Activated CD4-positive, alpha-beta T cell treated with anti-CD3 and anti-CD28 coated beads for 36 hours (primary cell): ENCODE measurements around the gene TMEM123. TPM values are rescaled to one million over a fixed set of nuclear protein-coding genes. Genes with fewer than 3 reads are reported as not detected.

Source experiments
- ATAC-seq: fragments of 200-7000 bp; cut with Tn5 transposase; one replicate; pipeline ENCODE4 v1.10.0; 2021; ENCODE audit warnings: mild to moderate bottlenecking, moderate library complexity
- CTCF ChIA-PET: fragments of 350-600 bp; sonication (Branson Sonifier 250); formaldehyde crosslinking; loops from one replicate; lab custom pipeline; 2021; ENCODE audit warnings: antibody characterized with exemption; lab: Charles Lee
- POLR2A ChIA-PET: fragments of 350-600 bp; sonication (Branson Sonifier 250); formaldehyde crosslinking; loops from one replicate; lab custom pipeline; 2021; ENCODE audit warnings: antibody characterized with exemption, inconsistent platforms; lab: Charles Lee
- DNase-seq: peaks from one replicate; pipeline ENCODE4 v3.0.0-alpha.2; 2020
- H3K27ac Mint-ChIP-seq: one replicate; pipeline ENCODE4 v1.8.0; 2021; ENCODE audit warnings: mixed read lengths
- H3K27me3 Mint-ChIP-seq: one replicate; pipeline ENCODE4 v1.8.0; 2021; ENCODE audit warnings: mixed read lengths
- H3K36me3 Mint-ChIP-seq: one replicate; pipeline ENCODE4 v1.8.0; 2021; ENCODE audit warnings: low read depth, mixed read lengths
- H3K4me1 Mint-ChIP-seq: one replicate; pipeline ENCODE4 v1.8.0; 2021; ENCODE audit warnings: mixed read lengths
- H3K4me3 Mint-ChIP-seq: one replicate; pipeline ENCODE4 v1.8.0; 2021; ENCODE audit warnings: mild to moderate bottlenecking, moderate library complexity, mixed read lengths
- H3K9me3 Mint-ChIP-seq: one replicate; pipeline ENCODE4 v1.8.0; 2021; ENCODE audit warnings: low read depth, mixed read lengths
- intact Hi-C, 2 experiments: fragments of 100-400 bp; cut with DNase I in 1 of 2; cut with micrococcal nuclease in 1 of 2; formaldehyde crosslinking; loops; one replicate each; pipeline versions ENCODE4 v1.14.2 to v1.15.1; 2022 to 2024; cut with DNase I, micrococcal nuclease
- total RNA-seq, 2 experiments: library from RNA; stranded (reverse); gene quantifications; one replicate each; pipeline ENCODE4 v1.2.3, GENCODE V29; 2021

The TMEM123 gene
- total RNA-seq, 2 experiments from 2014 or later = 179 to 392 TPM

- ATAC-seq (no peak), DNase-seq (no peak)
- POLR2A ChIA-PET = no interaction called here
- H3K27ac Mint-ChIP-seq = peak overlapping the region; percentile 96
- peaks cover 23% of the 10 kb centered on the region for H3K9me3 Mint-ChIP-seq
- CTCF ChIA-PET = interaction anchor here (0.7 to 1.3 kb wide), 2 partner anchors 63 to 138 kb away, joined by 3 read pairs; no protein-coding TSS in a partner anchor
- no peaks in the 10 kb centered on the region for H3K27me3 Mint-ChIP-seq
- H3K4me1 Mint-ChIP-seq = peaks cover 82% of the 10 kb centered on the region
- no peak overlapping the region for H3K4me3 Mint-ChIP-seq
- peaks cover 72% of the 10 kb centered on the region for H3K36me3 Mint-ChIP-seq
- intact Hi-C loops = no loop called here
These were observed 23.3 kb downstream of the TMEM123 start for GRCh38 chr11:102429226-102429625.

- Mint-ChIP-seq H3K27me3 (no peaks in the 10 kb centered on the region), H3K4me1 (peaks cover 80% of the 10 kb centered on the region), H3K9me3 (peaks cover 18% of the 10 kb centered on the region), H3K4me3 (no peak overlapping the region), H3K27ac (peak overlapping the region; percentile 96), H3K36me3 (peaks cover 68% of the 10 kb centered on the region)
- DNase-seq (no peak), ATAC-seq (no peak)
- intact Hi-C loops = no loop called here
- POLR2A ChIA-PET = interaction anchor here (0.6 kb wide), 1 partner anchor 9 kb away, joined by 6 read pairs; no protein-coding TSS in a partner anchor
- CTCF ChIA-PET = interaction anchor here (0.6 to 2.4 kb wide), 4 partner anchors 63 to 197 kb away, joined by 3 to 13 read pairs (median 4); no protein-coding TSS in a partner anchor
These were observed 23.9 kb downstream of the TMEM123 start for GRCh38 chr11:102428696-102429095.

DNA sequence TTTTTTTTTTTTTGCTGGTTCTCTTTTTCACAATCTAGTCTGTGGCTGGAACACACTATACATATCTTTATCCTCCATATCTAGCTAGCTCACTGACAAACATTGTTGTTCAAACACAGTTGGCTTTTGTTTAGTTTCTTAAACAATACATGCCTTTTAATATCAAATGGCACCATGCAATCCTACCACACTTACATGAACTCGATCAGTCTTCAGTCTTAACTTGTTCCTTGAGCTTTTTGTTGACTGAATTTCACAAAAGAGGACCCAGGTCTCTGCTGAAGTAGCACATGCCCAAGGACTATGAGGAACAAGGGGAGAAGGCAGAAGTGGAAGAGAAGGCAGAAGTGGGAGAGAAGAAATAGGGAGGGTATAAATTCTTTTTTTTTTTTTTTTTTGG, 25.5 kb downstream of the TMEM123 start:
- ATAC-seq (no peak), DNase-seq (no peak)
- peaks cover 86% of the 10 kb centered on the region for H3K4me1 Mint-ChIP-seq
- H3K27ac Mint-ChIP-seq = peak overlapping the region; percentile 72
- ChIA-PET POLR2A (interaction anchor here (0.5 kb wide), 1 partner anchor 60 kb away, joined by 3 read pairs; no protein-coding TSS in a partner anchor), CTCF (interaction anchor here (1.4 to 2.4 kb wide), 3 partner anchors 25 to 85 kb away, joined by 3 to 14 read pairs (median 13); no protein-coding TSS in a partner anchor)
- intact Hi-C loops = no loop called here
- H3K27me3 Mint-ChIP-seq = no peaks in the 10 kb centered on the region
- peaks cover 56% of the 10 kb centered on the region for H3K36me3 Mint-ChIP-seq
- H3K4me3 Mint-ChIP-seq = no peak overlapping the region
- peaks cover 4% of the 10 kb centered on the region for H3K9me3 Mint-ChIP-seq

DNA sequence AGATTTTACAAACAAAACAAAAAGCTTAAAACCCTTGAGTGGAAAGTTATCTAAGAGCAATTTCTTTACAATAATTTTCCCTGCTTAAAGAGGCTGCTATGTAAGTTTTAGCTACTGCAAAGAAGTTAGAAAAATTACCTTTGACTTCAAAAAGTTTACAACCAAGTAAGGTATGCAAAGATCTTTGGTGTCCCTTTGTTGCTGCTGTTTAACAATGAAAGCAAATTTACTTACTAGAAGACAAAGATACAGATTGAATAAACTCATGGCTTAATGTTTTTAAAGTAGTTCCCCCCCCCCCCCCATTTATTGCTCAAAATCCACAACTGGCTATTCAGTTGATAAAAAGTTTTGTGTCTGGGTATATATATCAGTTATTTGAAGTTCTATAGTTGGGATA, 26.0 kb downstream of the TMEM123 start:
- DNase-seq (no peak), ATAC-seq (no peak)
- Mint-ChIP-seq H3K4me1 (peaks cover 86% of the 10 kb centered on the region), H3K27ac (peak overlapping the region; percentile 72), H3K4me3 (no peak overlapping the region), H3K27me3 (no peaks in the 10 kb centered on the region), H3K36me3 (peaks cover 55% of the 10 kb centered on the region), H3K9me3 (no peaks in the 10 kb centered on the region)
- intact Hi-C loops = no loop called here
- ChIA-PET CTCF (interaction anchor here (1.2 to 2.4 kb wide), 3 partner anchors 35 to 88 kb away, joined by 3 to 14 read pairs (median 13); no protein-coding TSS in a partner anchor), POLR2A (no interaction called here)

DNA sequence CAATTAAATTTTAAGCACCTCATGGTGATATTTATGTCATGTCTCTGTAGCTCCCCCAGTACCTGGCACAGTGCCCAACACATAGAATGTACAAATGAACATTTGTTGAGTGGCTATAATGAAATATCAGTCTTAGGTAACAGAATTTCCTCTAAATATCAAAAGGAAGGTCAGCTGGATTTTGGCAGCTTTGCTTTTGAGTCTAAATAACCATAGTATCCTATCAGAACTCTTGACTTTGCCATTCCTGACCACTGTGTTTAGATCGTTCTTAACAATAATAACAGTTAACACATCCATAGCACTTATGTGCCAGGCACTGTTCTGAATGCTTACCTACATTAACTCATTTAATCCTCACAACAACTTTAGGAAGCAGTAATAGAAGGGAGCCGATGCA, 26.6 kb downstream of the TMEM123 start:
- no peak for ATAC-seq

GRCh38 chr11:102423936-102424335, 28.6 kb downstream of the TMEM123 start:
- ATAC-seq (no peak), DNase-seq (no peak)
- peaks cover 43% of the 10 kb centered on the region for H3K36me3 Mint-ChIP-seq
- POLR2A ChIA-PET = no interaction called here
- H3K9me3 Mint-ChIP-seq = peaks cover under 1% of the 10 kb centered on the region
- peaks cover 87% of the 10 kb centered on the region for H3K4me1 Mint-ChIP-seq
- no peak overlapping the region for H3K27ac Mint-ChIP-seq
- CTCF ChIA-PET = no interaction called here
- no peaks in the 10 kb centered on the region for H3K27me3 Mint-ChIP-seq
- H3K4me3 Mint-ChIP-seq = no peak overlapping the region
- intact Hi-C loops = no loop called here

More for the DNA sequence above, 26.6 kb downstream of the TMEM123 start:
- intact Hi-C loops = no loop called here
- H3K4me3 Mint-ChIP-seq = no peak overlapping the region
- ChIA-PET CTCF (interaction anchor here (1.0 to 2.1 kb wide), 3 partner anchors 9 to 89 kb away, joined by 3 to 14 read pairs (median 3); no protein-coding TSS in a partner anchor), POLR2A (no interaction called here)
- no peak overlapping the region for H3K27ac Mint-ChIP-seq
- peaks cover 53% of the 10 kb centered on the region for H3K36me3 Mint-ChIP-seq
- H3K27me3 Mint-ChIP-seq = no peaks in the 10 kb centered on the region
- H3K4me1 Mint-ChIP-seq = peaks cover 88% of the 10 kb centered on the region
- no peak for DNase-seq
- H3K9me3 Mint-ChIP-seq = no peaks in the 10 kb centered on the region

DNA sequence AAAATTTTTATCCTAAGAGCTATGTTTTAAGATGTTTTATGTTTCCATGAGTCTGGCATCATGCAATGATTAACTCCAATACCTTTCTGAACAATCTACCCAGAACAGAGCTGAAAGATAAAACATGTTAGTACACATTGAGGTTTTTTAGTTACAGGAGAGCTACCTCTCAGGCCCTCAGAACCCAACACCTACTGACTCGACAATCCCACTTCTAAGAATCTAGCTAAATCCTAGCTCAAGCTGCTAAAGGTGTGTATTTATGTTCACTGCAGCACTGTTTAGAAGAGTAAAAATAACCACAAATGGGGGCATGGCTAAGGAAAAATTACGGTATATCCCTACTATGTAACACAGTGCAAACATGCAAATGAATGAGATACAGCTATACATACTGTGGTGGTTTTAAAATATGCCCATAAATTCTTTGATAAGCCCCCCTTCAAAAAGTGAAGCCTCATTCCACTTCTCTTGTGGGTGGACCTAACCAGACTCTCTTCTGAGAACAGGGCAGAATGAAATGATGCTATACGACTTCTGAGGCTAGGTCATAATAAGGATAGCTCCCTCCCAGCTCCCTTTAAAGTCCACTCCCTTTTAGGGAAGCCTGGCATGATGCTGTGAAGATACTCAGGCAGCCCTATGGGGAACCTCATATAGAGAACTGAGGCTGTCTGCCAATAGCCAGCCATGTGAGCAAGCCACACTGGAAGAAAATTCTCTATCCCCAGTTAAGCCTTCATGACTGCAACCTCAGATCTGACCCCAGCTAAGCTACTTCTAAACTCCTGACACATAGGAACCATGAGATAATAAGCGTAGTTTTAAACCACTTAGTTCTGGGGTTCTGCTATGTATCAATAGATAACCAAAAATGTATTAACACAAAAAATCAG, 29.5 kb downstream of the TMEM123 start:
- Mint-ChIP-seq H3K36me3 (peaks cover 46% of the 10 kb centered on the region), H3K4me1 (peaks cover 91% of the 10 kb centered on the region), H3K4me3 (no peak overlapping the region), H3K27ac (peak overlapping the region; percentile 66), H3K27me3 (no peaks in the 10 kb centered on the region), H3K9me3 (peaks cover 5% of the 10 kb centered on the region)
- DNase-seq = no peak
- CTCF ChIA-PET = interaction anchor here (0.8 to 5.1 kb wide), 9 partner anchors 15 to 154 kb away, joined by 3 to 30 read pairs (median 4); no protein-coding TSS in a partner anchor
- ATAC-seq = peak; percentile 27
- POLR2A ChIA-PET = interaction anchor here (0.5 to 1.0 kb wide), 3 partner anchors 10 to 194 kb away, joined by 3 to 5 read pairs (median 3); no protein-coding TSS in a partner anchor
- intact Hi-C loops = no loop called here

- peak overlapping the region; percentile 53 for H3K27ac Mint-ChIP-seq
- ChIA-PET CTCF (interaction anchor here (0.7 to 5.1 kb wide), 10 partner anchors 9 to 245 kb away, joined by 3 to 30 read pairs (median 3); no protein-coding TSS in a partner anchor), POLR2A (no interaction called here)
- peaks cover 57% of the 10 kb centered on the region for H3K36me3 Mint-ChIP-seq
- no peak overlapping the region for H3K4me3 Mint-ChIP-seq
- H3K27me3 Mint-ChIP-seq = no peaks in the 10 kb centered on the region
- no peak for DNase-seq
- intact Hi-C loops = no loop called here
- no peak for ATAC-seq
- peaks cover 95% of the 10 kb centered on the region for H3K4me1 Mint-ChIP-seq
- peaks cover 16% of the 10 kb centered on the region for H3K9me3 Mint-ChIP-seq
These were observed 31.3 kb downstream of the TMEM123 start for GRCh38 chr11:102421261-102421660.

DNA sequence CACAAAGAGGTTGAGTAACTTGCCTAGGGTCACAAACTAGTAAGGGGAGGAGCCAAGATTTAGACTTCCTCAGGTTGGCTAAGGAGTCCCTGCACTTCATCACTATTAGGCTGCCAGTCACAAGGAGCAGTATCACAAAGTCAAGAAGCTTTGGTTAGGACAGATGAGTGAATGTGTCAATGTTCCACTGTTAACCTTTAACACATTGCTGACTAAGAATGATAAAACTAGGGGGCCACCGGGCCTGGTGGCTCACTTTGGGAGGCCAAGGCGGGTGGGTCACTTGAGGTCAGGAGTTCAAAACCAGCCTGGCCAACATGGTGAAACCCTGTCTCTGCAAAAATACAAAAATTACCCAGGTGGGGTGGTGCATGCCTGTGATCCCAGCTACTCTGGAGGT, 32.0 kb downstream of the TMEM123 start:
- Mint-ChIP-seq H3K36me3 (peaks cover 57% of the 10 kb centered on the region), H3K9me3 (peaks cover 18% of the 10 kb centered on the region), H3K27ac (peak overlapping the region; percentile 53), H3K27me3 (no peaks in the 10 kb centered on the region), H3K4me3 (no peak overlapping the region), H3K4me1 (peaks cover 95% of the 10 kb centered on the region)
- POLR2A ChIA-PET = interaction anchor here (0.6 kb wide), 1 partner anchor 16 kb away, joined by 5 read pairs; no protein-coding TSS in a partner anchor
- DNase-seq = peak; percentile 59
- intact Hi-C loops = loop anchor here in 1 of 2 experiments (1.0 kb wide), 1 partner anchor 10 kb away; no protein-coding TSS in a partner anchor
- ATAC-seq = peak; percentile 73
- CTCF ChIA-PET = interaction anchor here (0.7 to 5.1 kb wide), 10 partner anchors 10 to 245 kb away, joined by 3 to 30 read pairs (median 3); no protein-coding TSS in a partner anchor

GRCh38 chr11:102419181-102419580, 33.4 kb downstream of the TMEM123 start:
- Mint-ChIP-seq H3K9me3 (peaks cover 18% of the 10 kb centered on the region), H3K4me1 (peaks cover 97% of the 10 kb centered on the region), H3K27me3 (no peaks in the 10 kb centered on the region), H3K36me3 (peaks cover 57% of the 10 kb centered on the region), H3K4me3 (no peak overlapping the region), H3K27ac (peak overlapping the region; percentile 2)
- ATAC-seq = no peak
- ChIA-PET POLR2A (no interaction called here), CTCF (interaction anchor here (1.4 to 5.1 kb wide), 2 partner anchors 28 to 77 kb away, joined by 3 to 30 read pairs; no protein-coding TSS in a partner anchor)
- no peak for DNase-seq
- intact Hi-C loops = no loop called here

GRCh38 chr11:102416976-102417375, 35.6 kb downstream of the TMEM123 start:
- H3K4me3 Mint-ChIP-seq = peak overlapping the region; percentile 22
- peak overlapping the region; percentile 82 for H3K27ac Mint-ChIP-seq
- no peak for DNase-seq
- H3K27me3 Mint-ChIP-seq = no peaks in the 10 kb centered on the region
- peaks cover 98% of the 10 kb centered on the region for H3K4me1 Mint-ChIP-seq
- H3K36me3 Mint-ChIP-seq = peaks cover 62% of the 10 kb centered on the region
- CTCF ChIA-PET = interaction anchor here (0.9 to 2.6 kb wide), 11 partner anchors 8 to 153 kb away, joined by 3 to 12 read pairs (median 3); no protein-coding TSS in a partner anchor
- H3K9me3 Mint-ChIP-seq = peaks cover 18% of the 10 kb centered on the region
- POLR2A ChIA-PET = interaction anchor here (1.2 to 2.2 kb wide), 3 partner anchors 13 to 99 kb away, joined by 3 to 9 read pairs (median 4); no protein-coding TSS in a partner anchor
- intact Hi-C loops = loop anchor here (1.0 to 2.0 kb wide), 6 partner anchors 13 to 70 kb away; partner anchors contain the start of gene BIRC2 (in 1 of the 2)
- ATAC-seq = peak; percentile 77
